GM12873 (cell line): ENCODE results near the gene VMP1.

Experiments
- TF ChIP-seq, protein P1 (sequence below): IDR thresholded peaks from 2 replicates; pipeline ENCODE4 v1.5.1; 2012; ENCODE audit warnings: low read depth, mild to moderate bottlenecking, moderate library complexity, low read length, control low read depth; ENCODE audit not compliant: insufficient read depth; ENCODE audit errors: missing control alignments

The VMP1 gene

GRCh38 chr17:59737324-59737723 is 29.9 kb downstream of the VMP1 start:
- TF ChIP-seq, protein P1, sequence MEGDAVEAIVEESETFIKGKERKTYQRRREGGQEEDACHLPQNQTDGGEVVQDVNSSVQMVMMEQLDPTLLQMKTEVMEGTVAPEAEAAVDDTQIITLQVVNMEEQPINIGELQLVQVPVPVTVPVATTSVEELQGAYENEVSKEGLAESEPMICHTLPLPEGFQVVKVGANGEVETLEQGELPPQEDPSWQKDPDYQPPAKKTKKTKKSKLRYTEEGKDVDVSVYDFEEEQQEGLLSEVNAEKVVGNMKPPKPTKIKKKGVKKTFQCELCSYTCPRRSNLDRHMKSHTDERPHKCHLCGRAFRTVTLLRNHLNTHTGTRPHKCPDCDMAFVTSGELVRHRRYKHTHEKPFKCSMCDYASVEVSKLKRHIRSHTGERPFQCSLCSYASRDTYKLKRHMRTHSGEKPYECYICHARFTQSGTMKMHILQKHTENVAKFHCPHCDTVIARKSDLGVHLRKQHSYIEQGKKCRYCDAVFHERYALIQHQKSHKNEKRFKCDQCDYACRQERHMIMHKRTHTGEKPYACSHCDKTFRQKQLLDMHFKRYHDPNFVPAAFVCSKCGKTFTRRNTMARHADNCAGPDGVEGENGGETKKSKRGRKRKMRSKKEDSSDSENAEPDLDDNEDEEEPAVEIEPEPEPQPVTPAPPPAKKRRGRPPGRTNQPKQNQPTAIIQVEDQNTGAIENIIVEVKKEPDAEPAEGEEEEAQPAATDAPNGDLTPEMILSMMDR, result no peak

GRCh38 chr17:59743842-59744241 is 36.4 kb downstream of the VMP1 start:
- TF ChIP-seq, protein P1, result no peak

DNA sequence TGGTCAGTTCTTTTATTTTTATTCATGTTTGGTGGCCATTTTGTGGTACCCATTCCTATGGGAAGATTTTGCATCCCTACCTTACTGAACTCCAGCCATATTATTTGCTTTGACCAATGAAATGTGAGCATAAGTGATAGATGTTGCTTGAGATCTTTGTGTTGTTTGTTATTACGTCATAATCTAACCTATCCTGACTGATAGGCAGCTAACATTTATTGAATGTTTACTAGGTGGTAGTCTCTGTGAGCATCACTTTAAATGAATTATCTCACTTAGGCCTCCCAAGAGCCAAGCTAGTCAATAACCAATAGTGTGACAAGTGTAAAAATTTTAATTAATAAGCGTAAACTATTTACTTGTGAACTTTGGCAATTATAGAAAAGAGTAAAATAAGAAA is 37.6 kb downstream of the VMP1 start:
- TF ChIP-seq, protein P1, result no peak

- TF ChIP-seq, protein P1, result peak; percentile 54
Observed at GRCh38 chr17:59746849-59747445, 39.5 kb downstream of the VMP1 start.

DNA sequence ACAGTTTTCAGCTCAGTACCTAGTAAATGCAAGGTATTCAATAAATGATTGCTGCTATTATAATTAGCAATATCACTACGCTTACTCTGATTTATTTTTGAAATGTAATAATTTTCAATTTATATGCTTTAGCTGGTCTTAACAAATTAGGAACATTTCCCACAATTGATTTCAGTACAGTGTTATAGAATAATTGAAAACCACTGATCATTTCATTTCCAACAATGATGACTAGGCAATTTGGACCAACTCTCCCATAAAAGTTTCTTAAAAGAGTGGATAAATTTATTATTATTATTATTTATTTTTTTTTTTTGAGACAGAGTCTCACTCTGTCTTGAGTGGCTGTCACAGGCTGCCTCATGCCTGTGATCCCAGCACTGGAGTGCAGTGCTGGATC is 41.1 kb downstream of the VMP1 start:
- TF ChIP-seq, protein P1, result no peak

GRCh38 chr17:59751955-59752413 is 44.5 kb downstream of the VMP1 start:
- TF ChIP-seq, protein P1, result no peak

DNA sequence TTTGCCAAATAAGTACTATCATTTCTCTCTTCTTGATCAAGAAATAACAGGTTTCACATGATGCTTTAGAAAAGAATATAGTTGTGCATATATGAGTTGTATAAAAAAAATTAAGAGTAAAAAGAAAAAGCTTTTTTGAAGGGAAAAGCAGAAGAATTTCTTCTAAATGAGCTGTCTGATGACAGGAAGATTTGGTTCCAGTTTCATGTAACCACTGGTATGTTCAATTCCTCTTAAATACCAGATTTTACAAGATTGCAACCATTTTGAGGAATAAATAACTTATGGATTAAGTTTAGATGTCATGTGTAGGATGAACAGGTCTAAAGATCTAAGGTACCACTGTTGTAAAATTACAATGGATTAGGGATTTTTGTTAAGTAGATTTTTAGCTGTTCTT is 45.0 kb downstream of the VMP1 start:
- TF ChIP-seq, protein P1, result no peak
